ENCODE results near the gene PTPN14.

Gene PTPN14

GRCh38 chr1:214473862-214474261 lies 77.5 kb downstream of the PTPN14 start:
- no peak for DNase-seq

- no peak for DNase-seq
Observed at GRCh38 chr1:214473387-214473786, 78.0 kb downstream of the PTPN14 start.

- DNase-seq = no peak
Observed at GRCh38 chr1:214472364-214472763, 79.0 kb downstream of the PTPN14 start.

- DNase-seq = no peak
Observed at GRCh38 chr1:214471458-214471857, 79.9 kb downstream of the PTPN14 start.

- no peak for DNase-seq
Observed at GRCh38 chr1:214470132-214470531, 81.3 kb downstream of the PTPN14 start.

GRCh38 chr1:214469290-214469689 lies 82.1 kb downstream of the PTPN14 start:
- DNase-seq = no peak

GRCh38 chr1:214467078-214467585 lies 84.3 kb downstream of the PTPN14 start:
- DNase-seq = no peak

- no peak for DNase-seq
Observed at GRCh38 chr1:214466403-214467077, 84.9 kb downstream of the PTPN14 start.

- no peak for DNase-seq
Observed at GRCh38 chr1:214464445-214465287, 86.7 kb downstream of the PTPN14 start.

- no peak for DNase-seq
Observed at GRCh38 chr1:214463596-214463995, 87.8 kb downstream of the PTPN14 start.

GRCh38 chr1:214462882-214463281 lies 88.5 kb downstream of the PTPN14 start:
- no peak for DNase-seq

GRCh38 chr1:214461305-214461704 lies 90.1 kb downstream of the PTPN14 start:
- no peak for DNase-seq

- no peak for DNase-seq
Observed at GRCh38 chr1:214460304-214460916, 91.0 kb downstream of the PTPN14 start.

- no peak for DNase-seq
Observed at GRCh38 chr1:214459895-214460294, 91.5 kb downstream of the PTPN14 start.

- no peak for DNase-seq
Observed at GRCh38 chr1:214458541-214458940, 92.9 kb downstream of the PTPN14 start.

- no peak for DNase-seq
Observed at GRCh38 chr1:214455971-214456867, 95.2 kb downstream of the PTPN14 start.

- no peak for DNase-seq
Observed at GRCh38 chr1:214455479-214455878, 95.9 kb downstream of the PTPN14 start.

GRCh38 chr1:214454569-214455396 lies 96.6 kb downstream of the PTPN14 start:
- no peak for DNase-seq

GRCh38 chr1:214453109-214453722 lies 98.2 kb downstream of the PTPN14 start:
- no peak for DNase-seq

- DNase-seq = no peak
Observed at GRCh38 chr1:214452152-214452784, 99.1 kb downstream of the PTPN14 start.

- no peak for DNase-seq
Observed at GRCh38 chr1:214451596-214451995, 99.8 kb downstream of the PTPN14 start.
